IMR-90 (cell line): Measurements from ENCODE around the gene ANKH. TPM values are rescaled to one million over a fixed set of nuclear protein-coding genes. Genes with fewer than 3 reads are reported as not detected.

Experiments
- ATAC-seq: fragments of 200-7000 bp; cut with Tn5 transposase; 2 replicates; pipeline ENCODE4 v1.9.1; 2020; ENCODE audit warnings: low read depth, mild to moderate bottlenecking, moderate library complexity
- BruUV-seq: library from RNA; stranded (reverse); fragments of 400-500 nt; replicated peaks from 2 replicates; lab custom pipeline; 2021; lab: Mats Ljungman, UMichigan
- CTCF ChIA-PET: fragments of 300-600 bp; formaldehyde crosslinking; extraction: SDS; loops from one replicate; lab custom pipeline; 2021; ENCODE audit warnings: antibody characterized with exemption; lab: Yijun Ruan, JAX
- POLR2A ChIA-PET: fragments of 300-600 bp; sonication (Branson Sonifier 250); formaldehyde crosslinking; loops from one replicate; lab custom pipeline; 2022; ENCODE audit warnings: antibody characterized with exemption; ENCODE audit not compliant: unreplicated experiment; lab: Charles Lee
- DNase-seq: peaks from one replicate; pipeline ENCODE4 v3.0.0; 2013
- H2AFZ ChIP-seq: replicated peaks from 2 replicates; pipeline ENCODE3; 2013; ENCODE audit warnings: low read length, mild to moderate bottlenecking; ENCODE audit not compliant: poor library complexity
- H2AK5ac ChIP-seq: 2 replicates; pipeline ENCODE4 v1.6.1; 2013; ENCODE audit warnings: low read depth, low read length, inconsistent platforms
- H2AK9ac ChIP-seq: replicated peaks from 2 replicates; pipeline ENCODE3; 2013; ENCODE audit warnings: mild to moderate bottlenecking, low read depth, low read length, moderate library complexity; ENCODE audit not compliant: poor library complexity
- H2BK120ac ChIP-seq: 2 replicates; pipeline ENCODE4 v1.6.1; 2013; ENCODE audit warnings: low read depth, low read length, inconsistent platforms
- H2BK15ac ChIP-seq: 3 replicates; pipeline ENCODE4 v1.6.1; 2013; ENCODE audit warnings: low read depth, low read length, inconsistent platforms
- H2BK20ac ChIP-seq: 2 replicates; pipeline ENCODE4 v1.6.1; 2013; ENCODE audit warnings: low read depth, mild to moderate bottlenecking, inconsistent platforms, low read length, moderate library complexity
- H2BK5ac ChIP-seq: 2 replicates; pipeline ENCODE4 v1.6.1; 2013; ENCODE audit warnings: mild to moderate bottlenecking, low read depth, low read length, inconsistent platforms; ENCODE audit not compliant: poor library complexity, severe bottlenecking
- H3K14ac ChIP-seq: replicated peaks from 2 replicates; pipeline ENCODE4 v1.6.1; 2013; ENCODE audit warnings: low read depth, low read length, inconsistent platforms
- H3K18ac ChIP-seq: 2 replicates; pipeline ENCODE4 v1.6.1; 2013; ENCODE audit warnings: low read depth, low read length, control low read depth
- H3K23ac ChIP-seq: 2 replicates; pipeline ENCODE4 v1.6.1; 2013; ENCODE audit warnings: low read depth, low read length, inconsistent platforms
- H3K27ac ChIP-seq: 2 replicates; pipeline ENCODE4 v1.5.1; 2013; ENCODE audit warnings: mild to moderate bottlenecking, control low read depth, low read length; ENCODE audit not compliant: insufficient read depth
- H3K27me3 ChIP-seq: 2 replicates; pipeline ENCODE4 v1.6.1; 2013; ENCODE audit warnings: low read length; ENCODE audit not compliant: control insufficient read depth, insufficient read depth
- H3K36me3 ChIP-seq: 2 replicates; pipeline ENCODE4 v1.6.1; 2013; ENCODE audit warnings: low read length, mixed read lengths; ENCODE audit not compliant: control insufficient read depth, insufficient read depth
- H3K4ac ChIP-seq: 2 replicates; pipeline ENCODE4 v1.6.1; 2013; ENCODE audit warnings: low read depth, low read length, inconsistent platforms
- H3K4me1 ChIP-seq: 2 replicates; pipeline ENCODE4 v1.6.1; 2013; ENCODE audit warnings: low read length, mixed read lengths; ENCODE audit not compliant: control insufficient read depth, insufficient read depth
- H3K4me2 ChIP-seq: 2 replicates; pipeline ENCODE4 v1.6.1; 2013; ENCODE audit warnings: low read depth, mild to moderate bottlenecking, control low read depth, low read length, moderate library complexity
- H3K4me3 ChIP-seq: 2 replicates; pipeline ENCODE4 v1.5.1; 2013; ENCODE audit warnings: low read depth, mild to moderate bottlenecking, control low read depth, low read length, moderate library complexity; ENCODE audit not compliant: insufficient read depth
- H3K56ac ChIP-seq: 2 replicates; pipeline ENCODE4 v1.6.1; 2013; ENCODE audit warnings: low read length, inconsistent platforms; ENCODE audit not compliant: insufficient read depth; ENCODE audit errors: extremely low read depth
- H3K79me1 ChIP-seq, 2 experiments: 2 replicates each; pipeline ENCODE4 v1.6.1; 2013; ENCODE audit warnings: low read length in 2 of 2, inconsistent platforms in 1 of 2, low read depth in 1 of 2
- H3K9ac ChIP-seq: 2 replicates; pipeline ENCODE4 v1.6.1; 2013; ENCODE audit warnings: low read depth, low read length, control low read depth
- H3K9me1 ChIP-seq: 2 replicates; pipeline ENCODE4 v1.6.1; 2013; ENCODE audit warnings: low read length, inconsistent platforms; ENCODE audit not compliant: insufficient read depth
- H3K9me3 ChIP-seq: 2 replicates; pipeline ENCODE4 v1.6.1; 2013; ENCODE audit warnings: low read length; ENCODE audit not compliant: control insufficient read depth, insufficient read depth
- H4K20me1 ChIP-seq: 2 replicates; pipeline ENCODE4 v1.6.1; 2013; ENCODE audit warnings: low read length, inconsistent platforms; ENCODE audit not compliant: insufficient read depth
- H4K5ac ChIP-seq: 2 replicates; pipeline ENCODE4 v1.6.1; 2013; ENCODE audit warnings: mild to moderate bottlenecking, low read depth, low read length, control low read depth
- H4K8ac ChIP-seq, 2 experiments: 2 replicates each; pipeline ENCODE4 v1.6.1; 2013; ENCODE audit warnings: low read depth in 2 of 2, low read length in 2 of 2, control low read depth in 1 of 2, inconsistent platforms in 1 of 2
- H4K91ac ChIP-seq: 2 replicates; pipeline ENCODE4 v1.6.1; 2013; ENCODE audit warnings: low read depth, low read length, inconsistent platforms; ENCODE audit not compliant: insufficient read depth
- CEBPB ChIP-seq: IDR thresholded peaks from 2 replicates; pipeline ENCODE4 v1.6.1; 2012; ENCODE audit warnings: low read depth, low read length, improper control_type of control experiment
- CHD1 ChIP-seq: IDR thresholded peaks from 2 replicates; pipeline ENCODE4 v1.6.1; 2012; ENCODE audit warnings: low read depth, low read length, improper control_type of control experiment
- CTCF ChIP-seq: conservative IDR thresholded peaks from 2 replicates; pipeline ENCODE4 v1.5.1; 2012; ENCODE audit warnings: mild to moderate bottlenecking, low read depth, low read length, improper control_type of control experiment
- MAZ ChIP-seq: IDR thresholded peaks from 2 replicates; pipeline ENCODE4 v1.6.1; 2012; ENCODE audit warnings: low read depth, mild to moderate bottlenecking, low read length, improper control_type of control experiment, moderate library complexity, borderline replicate concordance
- RCOR1 ChIP-seq: IDR thresholded peaks from 2 replicates; pipeline ENCODE4 v1.6.1; 2012; ENCODE audit warnings: mild to moderate bottlenecking, low read length, improper control_type of control experiment; ENCODE audit not compliant: insufficient replicate concordance
- RFX5 ChIP-seq: IDR thresholded peaks from 2 replicates; pipeline ENCODE4 v1.8.0; 2012; ENCODE audit warnings: low read depth, mild to moderate bottlenecking, low read length, moderate library complexity
- WGBS, 2 experiments: methylation state at CpG; one replicate each; pipeline versions ENCODE4 v1.1.5 to v1.1.7; 2013; ENCODE audit warnings: missing lambda C conversion rate in 2 of 2; ENCODE audit not compliant: insufficient read length in 1 of 2; ENCODE audit errors: extremely low coverage in 2 of 2; 5-methylcytosine and 5-hydroxymethylcytosine counted together
- dilution Hi-C: fragments of 300-500 bp; cut with HindIII; formaldehyde crosslinking; loops from one replicate; pipeline ENCODE4 v1.14.3; 2018; ENCODE audit warnings: low sequenced_read_pairs; ENCODE audit not compliant: unreplicated experiment
- in situ Hi-C: fragments of 300-500 bp; cut with MboI; formaldehyde crosslinking; loops from 3 replicates; pipeline ENCODE4 v1.14.3; 2019; ENCODE audit warnings: low sequenced_read_pairs, inconsistent platforms, mixed read lengths
- intact Hi-C: fragments of 100-400 bp; cut with micrococcal nuclease; formaldehyde crosslinking; loops from 2 replicates; pipeline ENCODE4 v1.10.0; 2022
- polyA plus RNA-seq, 3 experiments: library from polyadenylated mRNA; depleted of rRNA; stranded (reverse); fragments of >200 nt; gene quantifications; 2 replicates each; pipeline ENCODE4 v1.2.3, GENCODE V29; 2012; ENCODE audit warnings: low replicate concordance in 1 of 3
- total RNA-seq: library from RNA; depleted of rRNA; stranded (reverse); fragments of >200 nt; gene quantifications from 2 replicates; pipeline ENCODE4 v1.2.3, GENCODE V29; 2012
- TF ChIP-seq, protein P1 (sequence below): fragments of 150-350 bp; IDR thresholded peaks from 2 replicates; pipeline ENCODE4 v1.6.1; 2016; ENCODE audit warnings: low read depth, mild to moderate bottlenecking, low read length, moderate library complexity, borderline replicate concordance

The ANKH gene
- total and polyA plus RNA-seq, 2 of the 4 experiments (the other 2 are of a cell fraction) = 5.2 to 17.2 TPM

- WGBS, 2 experiments = no CpG with 5 or more reads among the region's 2 CpGs
- H3K27ac ChIP-seq = no peak overlapping the region
- H2AFZ ChIP-seq = no peak overlapping the region
- no peak overlapping the region for H4K8ac ChIP-seq
- dilution Hi-C loops (no loop called here), in situ Hi-C loops (no loop called here), intact Hi-C loops (no loop called here)
- no peak overlapping the region for H2BK15ac ChIP-seq
- no peak overlapping the region for H2BK20ac ChIP-seq
- no TSS peak for BruUV-seq
- peaks cover 6% of the 10 kb centered on the region; the same call in 1 of the 2 replicates for H4K20me1 ChIP-seq
- ATAC-seq (no peak), DNase-seq (no peak)
- H3K9me1 ChIP-seq = peaks cover 4% of the 10 kb centered on the region; the same call in 1 of the 2 replicates
- H3K56ac ChIP-seq = no peak overlapping the region
- no peak overlapping the region for H3K4me3 ChIP-seq
- H4K5ac ChIP-seq = no peak overlapping the region
- H2BK120ac ChIP-seq = no peak overlapping the region
- no peak overlapping the region for H3K9ac ChIP-seq
- TF ChIP-seq CEBPB = no peak
- TF ChIP-seq, protein P1, sequence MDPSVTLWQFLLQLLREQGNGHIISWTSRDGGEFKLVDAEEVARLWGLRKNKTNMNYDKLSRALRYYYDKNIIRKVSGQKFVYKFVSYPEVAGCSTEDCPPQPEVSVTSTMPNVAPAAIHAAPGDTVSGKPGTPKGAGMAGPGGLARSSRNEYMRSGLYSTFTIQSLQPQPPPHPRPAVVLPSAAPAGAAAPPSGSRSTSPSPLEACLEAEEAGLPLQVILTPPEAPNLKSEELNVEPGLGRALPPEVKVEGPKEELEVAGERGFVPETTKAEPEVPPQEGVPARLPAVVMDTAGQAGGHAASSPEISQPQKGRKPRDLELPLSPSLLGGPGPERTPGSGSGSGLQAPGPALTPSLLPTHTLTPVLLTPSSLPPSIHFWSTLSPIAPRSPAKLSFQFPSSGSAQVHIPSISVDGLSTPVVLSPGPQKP = no peak
- TF ChIP-seq RCOR1 = no peak
- TF ChIP-seq CHD1 = no peak
- no peak for TF ChIP-seq RFX5
- no peak for TF ChIP-seq CTCF
- no peak for TF ChIP-seq MAZ
- ChIA-PET POLR2A (no interaction called here), CTCF (no interaction called here)
- no peak overlapping the region for H3K23ac ChIP-seq
- no peak overlapping the region for H3K4me2 ChIP-seq
- no peaks in the 10 kb centered on the region for H3K36me3 ChIP-seq
- no peak overlapping the region for H4K91ac ChIP-seq
- no peaks in the 10 kb centered on the region for H3K9me3 ChIP-seq
- peaks cover 2% of the 10 kb centered on the region for H3K4me1 ChIP-seq
- no peak overlapping the region for H2AK5ac ChIP-seq
- H3K79me1 ChIP-seq = peaks cover 15 to 31% of the 10 kb centered on the region in 2 experiments
- H2AK9ac ChIP-seq = no peak overlapping the region
- no peak overlapping the region for H2BK5ac ChIP-seq
- H3K14ac ChIP-seq = no peak overlapping the region
- no peak overlapping the region for H3K4ac ChIP-seq
- H3K27me3 ChIP-seq = no peaks in the 10 kb centered on the region
- H3K18ac ChIP-seq = no peak overlapping the region
Observed at GRCh38 chr5:14869233-14869632, 2.3 kb downstream of the ANKH start.
